HG03439 (cell line): ENCODE results near the gene CRADD.
"Not testable (repeated sequence)": the region's sequence is repeated elsewhere in the genome, so short reads cannot be mapped to it uniquely, and the experiment has no call there.

Source experiments
- ATAC-seq: cut with Tn5 transposase; IDR thresholded peaks from one replicate; pipeline ENCODE4 v1.9.1; 2021; ENCODE audit warnings: mild to moderate bottlenecking, moderate library complexity; ENCODE audit not compliant: unreplicated experiment

The CRADD gene

GRCh38 chr12:93705237-93705636 lies 28.1 kb downstream of the CRADD start:
- ATAC-seq, result no peak

DNA sequence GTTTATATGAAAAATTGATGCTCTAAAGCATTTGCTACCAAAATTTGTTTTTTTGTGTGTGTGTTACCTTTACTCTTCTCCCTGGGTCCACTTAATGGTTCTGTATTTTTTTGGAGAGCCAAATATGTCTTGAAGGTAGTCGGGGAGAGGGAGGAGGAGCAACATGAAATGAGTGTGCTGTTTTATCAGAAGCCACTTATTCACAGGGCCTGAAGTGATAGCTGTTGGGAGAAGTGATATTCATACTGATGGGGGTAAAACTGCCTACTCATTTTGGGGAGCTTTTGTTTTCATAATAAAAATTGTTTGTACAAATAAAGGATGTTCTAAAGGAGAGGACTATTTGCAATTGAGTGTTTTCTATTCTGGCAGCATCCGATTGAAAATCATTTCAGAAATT lies 29.2 kb downstream of the CRADD start:
- ATAC-seq, result no peak

GRCh38 chr12:93706824-93707223 lies 29.6 kb downstream of the CRADD start:
- no peak for ATAC-seq

DNA sequence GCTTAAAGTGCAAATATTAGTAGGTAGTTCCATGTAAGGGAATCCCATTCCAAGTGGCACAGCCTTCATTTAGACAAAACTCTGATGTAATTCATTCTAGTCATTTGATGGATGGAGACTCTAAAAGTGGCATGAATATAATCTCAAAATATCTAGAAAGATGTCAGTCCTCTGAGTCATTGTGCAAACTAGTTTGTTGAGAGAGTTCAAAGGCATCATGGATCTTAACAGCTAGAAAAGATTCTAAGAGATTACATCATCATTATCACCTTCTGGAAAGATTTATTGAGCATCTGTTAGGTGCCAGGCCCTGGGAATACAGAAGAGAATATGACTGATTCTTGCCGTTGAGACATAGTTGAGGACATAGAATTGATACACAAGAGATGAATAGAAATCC lies 30.7 kb downstream of the CRADD start:
- ATAC-seq, result no peak

- no peak for ATAC-seq
Observed at GRCh38 chr12:93708952-93709351, 31.8 kb downstream of the CRADD start.

GRCh38 chr12:93709386-93709785 lies 32.2 kb downstream of the CRADD start:
- no peak for ATAC-seq

DNA sequence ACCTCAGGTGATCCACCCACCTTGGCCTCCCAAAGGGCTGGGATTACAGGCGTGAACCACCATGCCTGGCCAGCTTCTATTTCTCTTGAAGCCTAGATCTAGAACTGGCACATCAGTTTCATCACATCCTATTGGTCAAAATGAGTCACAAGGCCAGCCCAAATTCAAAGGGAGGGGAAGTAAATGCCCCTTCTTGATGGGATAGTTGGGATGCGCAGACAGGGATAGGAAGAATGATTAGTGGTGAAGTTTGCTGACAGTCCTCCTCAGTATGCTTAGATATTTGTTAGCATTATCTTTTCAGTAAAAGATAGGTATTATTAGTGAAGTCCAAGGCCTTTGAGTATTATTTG lies 33.4 kb downstream of the CRADD start:
- no peak for ATAC-seq

DNA sequence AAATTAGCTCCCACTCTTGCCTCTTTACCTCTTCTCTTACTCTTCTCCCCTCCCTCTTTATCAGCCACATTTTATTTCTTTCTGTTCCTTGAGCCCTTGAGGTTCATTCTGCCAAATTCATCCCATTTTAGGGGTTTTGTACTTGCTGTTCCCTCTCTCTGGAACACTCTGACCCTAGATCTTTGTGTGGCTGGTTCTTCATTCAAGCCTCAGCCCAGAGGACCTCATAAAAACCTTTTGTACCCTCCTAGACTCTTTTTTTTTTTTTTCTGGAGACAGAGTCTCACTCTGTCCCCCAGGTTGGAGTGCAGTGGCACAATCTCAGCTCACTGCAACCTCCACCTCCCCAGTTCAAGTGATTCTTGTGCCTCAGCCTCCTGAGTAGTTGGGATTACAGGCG lies 34.3 kb downstream of the CRADD start:
- not testable (repeated sequence) for ATAC-seq

DNA sequence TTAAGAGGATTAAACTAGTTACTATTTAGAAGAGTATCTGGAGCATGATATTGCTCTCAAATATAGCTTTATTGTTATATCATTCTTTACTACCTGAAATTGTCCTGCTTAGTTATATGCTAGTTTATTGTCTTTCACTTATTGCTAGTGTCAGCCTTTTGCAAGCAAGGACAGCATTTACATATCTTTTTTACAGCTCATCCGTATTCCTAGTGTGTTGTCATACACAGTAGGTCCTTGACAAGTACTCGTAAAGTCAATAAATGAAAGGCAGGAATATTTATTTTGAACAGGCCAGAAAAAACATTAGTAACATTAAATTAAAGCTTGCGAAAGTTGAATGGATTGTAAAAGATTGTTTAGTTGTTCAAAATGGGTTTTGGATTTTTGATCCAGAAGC lies 35.0 kb downstream of the CRADD start:
- ATAC-seq, result no peak

DNA sequence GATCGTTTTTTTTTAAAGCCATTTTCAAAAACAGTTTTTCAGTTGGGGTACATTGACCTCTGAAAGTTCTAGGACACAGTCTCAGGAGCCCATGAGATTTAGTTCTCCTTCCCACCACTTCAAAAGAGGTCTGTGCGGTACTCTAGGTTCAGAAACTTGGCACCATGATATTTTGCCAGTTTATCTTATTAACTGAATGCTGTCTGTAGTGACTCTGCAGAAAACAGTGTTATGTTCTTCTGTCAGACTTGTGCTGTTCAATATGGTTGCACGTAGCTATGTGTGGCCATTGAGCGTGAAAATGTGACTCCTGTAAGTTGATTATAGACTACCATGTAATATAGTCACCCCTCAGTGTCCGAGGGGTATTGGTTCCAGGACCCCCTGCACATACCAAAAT lies 35.9 kb downstream of the CRADD start:
- no peak for ATAC-seq

DNA sequence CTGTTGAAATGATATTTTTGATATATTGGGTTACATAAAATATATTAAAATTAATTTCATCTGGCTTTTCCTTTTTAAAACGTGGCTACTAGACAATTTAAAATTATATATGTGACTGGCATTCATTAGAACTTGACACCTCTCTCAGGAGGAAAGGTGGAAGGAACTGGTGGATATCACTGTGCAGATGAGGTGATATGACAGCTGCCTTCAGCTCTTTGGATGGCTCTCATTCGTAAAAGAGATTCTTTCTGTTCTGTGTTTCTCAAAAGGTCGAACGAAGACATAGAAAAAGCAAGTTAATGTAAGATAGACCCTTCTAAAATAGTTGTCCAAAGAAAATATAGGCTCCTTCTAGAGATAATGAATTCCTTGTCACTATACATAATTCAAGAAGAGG lies 36.6 kb downstream of the CRADD start:
- no peak for ATAC-seq

- ATAC-seq, result no peak
Observed at GRCh38 chr12:93714382-93714781, 37.2 kb downstream of the CRADD start.

DNA sequence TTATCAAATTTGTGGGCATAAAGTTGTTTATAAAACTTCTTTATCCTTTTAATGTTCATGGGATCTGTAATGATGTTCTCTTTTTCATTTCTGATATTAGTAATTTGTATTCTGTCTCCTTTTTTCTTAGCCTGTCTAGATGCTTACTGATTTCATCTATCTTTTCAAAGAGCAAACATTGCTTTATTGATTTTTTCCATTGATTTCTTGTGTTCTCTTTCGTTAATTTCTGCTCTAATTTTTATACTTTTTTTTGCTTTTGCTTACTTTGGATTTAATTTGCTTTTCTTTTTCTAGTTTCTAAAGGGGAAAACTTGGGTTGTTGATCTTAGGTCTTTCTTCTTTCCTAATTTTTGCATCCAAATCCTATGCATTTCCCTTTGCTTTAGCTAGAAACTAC lies 42.5 kb downstream of the CRADD start:
- ATAC-seq, result no peak

DNA sequence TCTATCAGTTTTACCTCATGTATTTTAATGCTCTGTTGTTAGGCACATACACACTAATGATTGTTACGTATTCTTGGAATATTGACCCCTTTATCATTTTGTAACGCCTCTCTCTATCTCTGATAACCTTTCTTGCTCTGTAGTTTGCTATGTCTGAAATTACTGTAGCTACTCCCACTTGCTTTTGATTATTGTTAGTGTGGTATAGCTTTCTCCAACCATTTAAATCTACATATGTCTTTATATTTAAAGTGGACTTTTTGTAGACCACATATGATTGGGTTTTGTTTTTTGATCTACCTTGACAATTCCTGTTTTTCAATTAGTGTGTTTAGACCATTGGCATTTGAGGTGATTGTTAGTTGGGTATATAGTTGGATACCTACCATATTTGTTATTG lies 43.4 kb downstream of the CRADD start:
- ATAC-seq, result no peak

GRCh38 chr12:93722179-93722578 lies 45.0 kb downstream of the CRADD start:
- no peak for ATAC-seq

DNA sequence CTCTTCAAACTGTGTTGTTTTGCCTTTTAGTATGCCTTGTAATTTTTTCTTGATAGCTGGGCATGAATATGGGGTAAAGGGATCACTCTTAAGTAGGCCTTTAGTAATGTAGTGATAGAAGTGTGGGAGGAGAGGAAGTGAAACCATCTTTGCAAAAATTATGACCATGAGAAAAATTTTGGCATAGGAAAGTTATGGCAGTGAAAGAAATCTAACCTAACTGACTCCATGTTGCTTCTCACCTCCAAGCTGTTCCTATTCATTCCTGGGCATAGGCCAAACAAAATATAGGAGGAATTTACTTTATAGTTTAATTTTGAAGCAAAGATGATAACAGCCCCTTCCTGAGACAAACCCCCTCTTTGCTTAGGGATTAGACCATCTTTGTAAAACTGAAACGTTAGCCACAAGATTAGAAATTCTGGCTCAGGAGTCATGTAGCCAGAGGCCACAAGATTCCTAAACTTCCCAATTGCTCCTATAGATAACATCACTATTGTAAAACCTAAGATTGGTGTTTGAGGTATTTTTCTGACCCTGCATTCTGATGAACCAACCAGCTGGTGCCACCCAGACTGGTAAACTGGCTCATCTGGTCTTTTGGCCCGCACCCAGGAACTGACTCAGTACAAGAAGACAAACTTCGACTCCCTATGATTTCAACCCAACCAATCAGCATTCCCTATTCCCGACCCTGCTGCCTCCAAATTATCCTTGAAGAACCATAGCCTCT lies 45.8 kb downstream of the CRADD start:
- ATAC-seq, result no peak

- ATAC-seq, result no peak
Observed at GRCh38 chr12:93723568-93723930, 46.4 kb downstream of the CRADD start.

- ATAC-seq, result no peak
Observed at GRCh38 chr12:93725531-93725930, 48.4 kb downstream of the CRADD start.

DNA sequence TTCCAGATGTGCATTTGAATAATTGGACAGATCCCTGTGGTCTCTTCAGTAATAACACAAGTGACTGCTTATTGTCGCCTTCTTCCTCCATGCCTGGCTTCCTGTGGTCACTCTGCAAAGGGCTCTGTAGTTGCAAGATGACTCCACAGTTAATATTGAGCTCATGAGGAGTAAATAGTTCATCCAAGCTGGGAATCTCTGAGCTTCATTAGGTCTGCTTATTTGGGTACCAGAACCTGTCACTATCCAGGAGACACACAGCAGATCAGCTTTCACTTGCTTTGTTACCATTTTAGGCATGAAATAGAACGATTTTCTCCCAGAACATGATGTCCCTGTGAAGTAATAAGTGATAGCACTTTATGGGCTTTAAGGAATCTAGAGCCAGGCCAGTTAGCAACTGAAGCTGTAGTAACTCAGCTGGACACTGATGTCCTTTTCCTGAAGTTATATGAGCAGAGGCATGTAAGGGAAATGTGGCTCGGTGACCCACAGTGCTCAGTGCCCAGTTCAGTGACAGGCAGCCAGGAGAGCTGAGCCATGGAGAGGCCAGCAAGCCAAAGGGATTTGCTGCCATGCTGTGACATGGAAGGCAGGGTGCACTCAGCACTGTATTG lies 50.1 kb downstream of the CRADD start:
- no peak for ATAC-seq

- no peak for ATAC-seq
Observed at GRCh38 chr12:93727911-93728310, 50.7 kb downstream of the CRADD start.

- ATAC-seq, result no peak
Observed at GRCh38 chr12:93729934-93730333, 52.8 kb downstream of the CRADD start.

DNA sequence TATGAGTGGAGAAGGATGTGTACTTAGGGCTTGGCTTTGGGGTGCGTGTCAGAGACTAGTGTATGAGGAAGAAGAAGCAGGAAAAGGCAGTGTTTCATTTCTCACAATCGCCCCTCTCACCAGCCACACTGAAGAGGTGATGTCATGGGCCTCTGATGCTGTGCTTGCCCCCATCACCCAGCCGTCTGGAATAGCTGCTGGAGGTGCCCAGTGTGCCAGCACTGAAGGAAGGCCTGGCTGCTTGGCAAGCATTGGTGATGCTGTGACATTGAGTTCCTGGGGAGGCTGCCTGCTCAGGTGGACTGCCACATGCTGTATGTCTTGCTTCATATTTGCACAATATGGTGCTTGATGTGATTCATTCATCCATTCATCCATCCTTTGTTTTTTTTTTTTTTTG lies 56.2 kb downstream of the CRADD start:
- ATAC-seq, result no peak

- ATAC-seq, result no peak
Observed at GRCh38 chr12:93733928-93734327, 56.8 kb downstream of the CRADD start.
